ENCODE data around the gene ADAM30.

The ADAM30 gene

DNA sequence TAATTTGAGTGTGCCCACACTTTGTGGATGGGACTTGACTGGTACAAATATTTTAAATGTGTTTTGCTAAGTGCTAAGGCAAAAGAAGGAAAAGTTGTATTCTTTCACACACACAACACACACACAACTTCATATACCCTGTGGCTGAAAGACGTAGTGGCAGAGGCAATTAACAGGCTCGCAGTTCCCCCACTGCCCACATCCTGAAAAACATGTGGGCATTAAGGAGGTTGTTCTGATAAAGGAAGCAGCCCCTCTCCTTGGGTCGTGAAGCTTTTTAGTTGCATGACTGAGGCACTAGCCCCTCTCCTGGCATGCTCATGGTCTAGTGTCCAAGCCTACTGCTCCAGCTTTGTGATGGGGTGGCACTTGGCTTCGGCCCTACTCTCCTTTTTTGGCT lies 14.3 kb upstream of the ADAM30 start:
- no peak for DNase-seq (ENCODE audit: low read depth, low spot score)
- in situ Hi-C loops (cut with HindIII; ENCODE audit: low sequenced_read_pairs), result no loop called here
- no peak for TF ChIP-seq CTCF (IDR thresholded peaks at IDR 0.05; ENCODE audit: low read depth, low read length)
- no peak overlapping the region for H3K4me3 ChIP-seq (ENCODE audit: low read depth, low read length)

DNA sequence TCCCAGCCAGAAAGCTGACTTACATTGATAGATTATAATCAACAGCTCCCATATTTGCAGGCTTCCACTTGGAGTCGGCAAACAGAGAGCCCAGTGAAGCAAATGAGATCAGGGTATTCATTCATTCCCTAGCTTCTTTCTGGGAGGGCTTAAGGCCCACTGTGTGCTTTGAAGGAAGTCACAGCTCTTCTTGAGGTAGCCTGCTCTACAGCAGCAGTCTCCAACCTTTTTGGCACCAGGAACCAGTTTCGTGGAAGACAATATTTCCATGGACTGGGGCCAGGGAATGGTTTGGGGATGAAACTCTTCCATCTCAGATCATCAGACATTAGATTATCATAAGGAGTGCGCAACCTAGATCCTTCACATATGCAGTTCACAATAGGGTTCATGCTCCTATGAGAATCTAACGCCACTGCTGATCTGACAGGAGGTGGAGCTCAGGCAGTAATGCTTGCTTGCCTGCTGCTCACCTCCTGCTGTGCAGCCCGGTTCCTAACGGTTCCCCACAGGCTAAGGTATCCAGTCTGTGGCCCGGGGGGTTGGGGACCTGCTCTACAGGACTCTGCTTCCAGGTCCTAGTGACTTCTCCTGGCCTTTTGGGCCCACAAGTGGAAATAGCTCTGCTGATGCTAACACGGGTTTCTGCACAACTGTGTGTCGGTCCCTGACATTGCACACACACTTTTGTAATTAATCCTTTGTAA lies 13.7 kb upstream of the ADAM30 start:
- no peak for DNase-seq (ENCODE audit: low read depth, low spot score)
- H3K4me3 ChIP-seq (ENCODE audit: low read depth, low read length), result no peak overlapping the region
- no peak for TF ChIP-seq CTCF (IDR thresholded peaks at IDR 0.05; ENCODE audit: low read depth, low read length)
- in situ Hi-C loops (cut with HindIII; ENCODE audit: low sequenced_read_pairs), result no loop called here

DNA sequence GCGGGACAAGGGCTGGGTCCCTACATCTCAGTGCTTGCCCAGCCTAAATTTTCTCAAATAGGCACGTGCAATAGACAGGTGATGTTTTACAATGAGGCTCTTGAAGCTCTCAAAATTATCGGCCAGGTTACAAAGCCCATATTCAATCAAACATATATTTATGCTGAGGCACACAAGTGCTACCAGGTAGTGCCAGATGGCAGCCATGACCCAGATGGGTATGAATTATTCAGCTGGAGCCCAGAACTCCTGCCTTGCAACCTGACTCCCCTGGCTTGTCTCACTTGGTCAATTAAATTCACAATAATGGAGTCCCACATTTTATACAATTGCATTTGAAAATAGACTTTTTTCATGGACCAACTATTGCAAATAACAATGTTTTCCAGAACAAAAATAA lies 12.3 kb upstream of the ADAM30 start:
- TF ChIP-seq CTCF (IDR thresholded peaks at IDR 0.05; ENCODE audit: low read depth, low read length), result no peak
- DNase-seq (ENCODE audit: low read depth, low spot score), result no peak

GRCh38 chr1:119906927-119907652 lies 10.8 kb upstream of the ADAM30 start:
- in situ Hi-C loops (cut with HindIII; ENCODE audit: low sequenced_read_pairs), result no loop called here
- no peak overlapping the region for H3K4me3 ChIP-seq (ENCODE audit: low read depth, low read length)
- TF ChIP-seq CTCF (IDR thresholded peaks at IDR 0.05; ENCODE audit: low read depth, low read length), result no peak
- no peak for DNase-seq (ENCODE audit: low read depth, low spot score)

More for the DNA sequence above, 12.3 kb upstream of the ADAM30 start:
- in situ Hi-C loops (cut with HindIII; ENCODE audit: low sequenced_read_pairs), result no loop called here
- H3K4me3 ChIP-seq (ENCODE audit: low read depth, low read length), result no peak overlapping the region

GRCh38 chr1:119903443-119903835 lies 7.1 kb upstream of the ADAM30 start:
- no peak overlapping the region for H3K4me3 ChIP-seq (ENCODE audit: low read depth, low read length)
- no peak for DNase-seq (ENCODE audit: low read depth, low spot score)
- TF ChIP-seq CTCF (IDR thresholded peaks at IDR 0.05; ENCODE audit: low read depth, low read length), result no peak
- in situ Hi-C loops (cut with HindIII; ENCODE audit: low sequenced_read_pairs), result no loop called here

GRCh38 chr1:119902775-119903442 lies 6.6 kb upstream of the ADAM30 start:
- in situ Hi-C loops (cut with HindIII; ENCODE audit: low sequenced_read_pairs), result no loop called here
- DNase-seq (ENCODE audit: low read depth, low spot score), result no peak
- H3K4me3 ChIP-seq (ENCODE audit: low read depth, low read length), result no peak overlapping the region
- TF ChIP-seq CTCF (IDR thresholded peaks at IDR 0.05; ENCODE audit: low read depth, low read length), result no peak
